GM10266 (cell line): ENCODE results near the gene SMIM8.
A peak's percentile ranks its signal among the peaks of the same experiment; 100 is the strongest.

Experiments used
- DNase-seq: peaks from one replicate; pipeline ENCODE4 v3.0.0; 2012; ENCODE audit errors: extremely low spot score
- CTCF ChIP-seq: IDR thresholded peaks from 2 replicates; pipeline ENCODE4 v1.5.1; 2012; ENCODE audit warnings: mild to moderate bottlenecking, low read depth; ENCODE audit not compliant: control insufficient read depth, insufficient read depth; ENCODE audit errors: missing control alignments

The SMIM8 gene

GRCh38 chr6:87322304-87323212 lies at the start of gene SMIM8:
SMIM8 (plus strand) TSS chr6:87322588; CDS start chr6:87337032, 14,444 bp downstream.
- peak; percentile 98 for TF ChIP-seq CTCF
- peak; percentile 91 for DNase-seq

- DNase-seq, result no peak
- no peak for TF ChIP-seq CTCF
These were observed 47.6 kb upstream of the SMIM8 start for GRCh38 chr6:87274660-87275274.

- no peak for TF ChIP-seq CTCF
- no peak for DNase-seq
These were observed 45.8 kb upstream of the SMIM8 start for GRCh38 chr6:87276624-87277023.

GRCh38 chr6:87277123-87277522 lies 45.3 kb upstream of the SMIM8 start:
- peak; percentile 43 for TF ChIP-seq CTCF
- no peak for DNase-seq

- TF ChIP-seq CTCF, result no peak
- no peak for DNase-seq
These were observed 43.2 kb upstream of the SMIM8 start for GRCh38 chr6:87279196-87279595.

GRCh38 chr6:87281426-87281825 lies 41.0 kb upstream of the SMIM8 start:
- no peak for DNase-seq
- TF ChIP-seq CTCF, result no peak

- no peak for DNase-seq
- TF ChIP-seq CTCF, result no peak
These were observed 39.6 kb upstream of the SMIM8 start for GRCh38 chr6:87282743-87283142.
